Measurements from ENCODE around the gene MAGI1. TPM values are rescaled to one million over a fixed set of nuclear protein-coding genes. Genes with fewer than 3 reads are reported as not detected.

Gene MAGI1
- total and polyA plus RNA-seq, 2 donors (not counting 1 experiment from before 2014, with no cell fraction given), result 15.7 to 23.7 TPM

GRCh38 chr3:65795166-65795565, 243.6 kb downstream of the MAGI1 start:
- no peak overlapping the region for H3K4me2 ChIP-seq (ENCODE audit: extremely low read depth, insufficient read depth, low read length)
- H3K9ac ChIP-seq (ENCODE audit: insufficient read depth, low read length), result no peak overlapping the region
- H2AFZ ChIP-seq (ENCODE audit: low read length), result no peak overlapping the region
- H3K9me3 ChIP-seq (ENCODE audit: control insufficient read depth, insufficient read depth, low read depth, low read length), result no peaks in the 10 kb centered on the region
- no peaks in the 10 kb centered on the region for H3K79me2 ChIP-seq (ENCODE audit: control insufficient read depth, insufficient read depth, low read length)
- H3K36me3 ChIP-seq (ENCODE audit: control insufficient read depth, insufficient read depth, low read length), result no peaks in the 10 kb centered on the region
- no peaks in the 10 kb centered on the region for H3K27me3 ChIP-seq (ENCODE audit: control insufficient read depth, insufficient read depth, low read length)
- H3K4me1 ChIP-seq (ENCODE audit: control insufficient read depth, extremely low read depth, insufficient read depth, low read length), result no peaks in the 10 kb centered on the region
- H3K27ac ChIP-seq (ENCODE audit: insufficient read depth, low read length), result no peak overlapping the region
- no peak overlapping the region for H3K4me3 ChIP-seq (replicated peaks in 1 of 4; ENCODE audit: control extremely low read depth in 1 of 4, insufficient read depth in 1 of 4, low read depth in 3 of 4, low read length in 4 of 4)
- DNase-seq (ENCODE audit: low read depth in 2 of 2), result no peak
- H4K20me1 ChIP-seq (ENCODE audit: control insufficient read depth, extremely low read depth, insufficient read depth, low read length), result no peaks in the 10 kb centered on the region
- TF ChIP-seq EZH2 (IDR thresholded peaks at IDR 0.05; ENCODE audit: low read length, missing control alignments) (no peak), CTCF (conservative IDR thresholded peaks at IDR 0.05 in 1 of 2, IDR thresholded peaks at IDR 0.05 in 1 of 2; ENCODE audit: low read depth in 1 of 2, low read length in 2 of 2) (no peak)

GRCh38 chr3:65793495-65794200, 245.1 kb downstream of the MAGI1 start:
- Histone ChIP-seq H2AFZ (ENCODE audit: low read length) (no peak overlapping the region), H3K79me2 (ENCODE audit: control insufficient read depth, insufficient read depth, low read length) (no peaks in the 10 kb centered on the region), H3K27me3 (ENCODE audit: control insufficient read depth, insufficient read depth, low read length) (no peaks in the 10 kb centered on the region), H3K4me1 (ENCODE audit: control insufficient read depth, extremely low read depth, insufficient read depth, low read length) (no peaks in the 10 kb centered on the region), H3K9ac (ENCODE audit: insufficient read depth, low read length) (no peak overlapping the region), H3K4me3 (replicated peaks in 1 of 4; ENCODE audit: control extremely low read depth in 1 of 4, insufficient read depth in 1 of 4, low read depth in 3 of 4, low read length in 4 of 4) (no peak overlapping the region), H4K20me1 (ENCODE audit: control insufficient read depth, extremely low read depth, insufficient read depth, low read length) (no peaks in the 10 kb centered on the region), H3K27ac (ENCODE audit: insufficient read depth, low read length) (no peak overlapping the region), H3K4me2 (ENCODE audit: extremely low read depth, insufficient read depth, low read length) (no peak overlapping the region), H3K9me3 (ENCODE audit: control insufficient read depth, insufficient read depth, low read depth, low read length) (no peaks in the 10 kb centered on the region), H3K36me3 (ENCODE audit: control insufficient read depth, insufficient read depth, low read length) (no peaks in the 10 kb centered on the region)
- DNase-seq (ENCODE audit: low read depth in 2 of 2), result peak in 1 of 2 donors; percentile 31
- no peak for TF ChIP-seq EZH2 (IDR thresholded peaks at IDR 0.05; ENCODE audit: low read length, missing control alignments)

- Histone ChIP-seq H4K20me1 (ENCODE audit: control insufficient read depth, extremely low read depth, insufficient read depth, low read length) (no peaks in the 10 kb centered on the region), H3K27me3 (ENCODE audit: control insufficient read depth, insufficient read depth, low read length) (no peaks in the 10 kb centered on the region), H3K4me2 (ENCODE audit: extremely low read depth, insufficient read depth, low read length) (no peak overlapping the region), H2AFZ (ENCODE audit: low read length) (no peak overlapping the region), H3K27ac (ENCODE audit: insufficient read depth, low read length) (no peak overlapping the region), H3K4me1 (ENCODE audit: control insufficient read depth, extremely low read depth, insufficient read depth, low read length) (no peaks in the 10 kb centered on the region), H3K79me2 (ENCODE audit: control insufficient read depth, insufficient read depth, low read length) (no peaks in the 10 kb centered on the region), H3K9ac (ENCODE audit: insufficient read depth, low read length) (no peak overlapping the region), H3K9me3 (ENCODE audit: control insufficient read depth, insufficient read depth, low read depth, low read length) (no peaks in the 10 kb centered on the region), H3K4me3 (replicated peaks in 1 of 4; ENCODE audit: control extremely low read depth in 1 of 4, insufficient read depth in 1 of 4, low read depth in 3 of 4, low read length in 4 of 4) (no peak overlapping the region), H3K36me3 (ENCODE audit: control insufficient read depth, insufficient read depth, low read length) (no peaks in the 10 kb centered on the region)
- no peak for TF ChIP-seq CTCF (conservative IDR thresholded peaks at IDR 0.05 in 1 of 2, IDR thresholded peaks at IDR 0.05 in 1 of 2; ENCODE audit: low read depth in 1 of 2, low read length in 2 of 2)
- no peak for TF ChIP-seq EZH2 (IDR thresholded peaks at IDR 0.05; ENCODE audit: low read length, missing control alignments)
- no peak for DNase-seq (ENCODE audit: low read depth in 2 of 2)
Observed at GRCh38 chr3:65788461-65788860, 250.3 kb downstream of the MAGI1 start.
